HL-60 (cell line): Measurements from ENCODE around the gene TSC22D2.

Source experiments
- DNase-seq, 2 experiments: peaks; one replicate each; pipeline ENCODE4 v3.0.0-alpha.2; 2010 to 2020; ENCODE audit warnings: low read depth in 1 of 2, low spot score in 1 of 2
- H3K27ac ChIP-seq: fragments of 250-450 bp; sonication (Bioruptor Pico); replicated peaks from 2 replicates; pipeline ENCODE4 v1.5.1; 2020; ENCODE audit warnings: mild to moderate bottlenecking, moderate library complexity
- H3K27me3 ChIP-seq: fragments of 250-450 bp; sonication (Bioruptor Pico); 2 replicates; pipeline ENCODE4 v1.5.1; 2021; ENCODE audit warnings: mild to moderate bottlenecking, moderate library complexity; ENCODE audit not compliant: insufficient read depth, poor library complexity, severe bottlenecking
- H3K4me3 ChIP-seq: replicated peaks from 2 replicates; pipeline ENCODE4 v1.5.1; 2011; ENCODE audit warnings: mild to moderate bottlenecking, control low read depth, low read length; ENCODE audit not compliant: insufficient read depth
- GABPA ChIP-seq: IDR thresholded peaks from 2 replicates; pipeline ENCODE4 v1.6.1; 2012; ENCODE audit warnings: low read depth
- POLR2AphosphoS5 ChIP-seq: IDR thresholded peaks from 2 replicates; pipeline ENCODE4 v1.6.1; 2012; ENCODE audit warnings: low read depth
- SPI1 ChIP-seq: IDR thresholded peaks from 2 replicates; pipeline ENCODE4 v1.6.1; 2012; ENCODE audit warnings: low read depth, mild to moderate bottlenecking, borderline replicate concordance
- TF ChIP-seq, protein P1 (sequence below): IDR thresholded peaks from one replicate; pipeline ENCODE4 v1.5.1; 2011; ENCODE audit warnings: low read length, control low read depth, inconsistent platforms; ENCODE audit not compliant: insufficient read depth
- TF ChIP-seq, protein P2 (sequence below): IDR thresholded peaks from 2 replicates; pipeline ENCODE4 v1.6.1; 2012; ENCODE audit warnings: low read depth; ENCODE audit not compliant: insufficient replicate concordance

TSC22D2 gene

DNA sequence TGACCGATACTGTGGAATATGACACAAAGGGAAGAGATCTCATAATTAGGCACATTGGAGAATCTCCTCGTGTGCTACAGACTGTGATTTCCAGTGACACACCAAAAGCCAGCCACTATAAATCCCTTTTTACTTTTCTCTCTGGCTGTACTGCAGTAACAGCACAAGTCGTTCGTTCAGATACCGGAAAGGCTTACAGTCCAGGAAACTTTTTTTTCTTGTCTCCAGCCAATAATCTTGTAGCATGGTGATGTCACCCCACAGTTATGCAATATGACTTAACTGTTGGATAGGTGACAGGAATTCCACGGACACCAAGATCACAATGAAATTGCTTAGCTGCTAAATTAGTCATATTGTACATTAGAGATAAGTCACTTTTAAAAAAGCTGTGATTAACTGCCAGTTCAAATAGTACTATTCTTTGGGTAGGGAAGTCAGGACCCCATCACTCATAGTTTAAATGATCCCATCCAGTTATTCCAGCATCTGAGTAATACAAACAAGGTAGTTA, 36.3 kb upstream of the TSC22D2 start:
- Histone ChIP-seq H3K27me3 (no peaks in the 10 kb centered on the region), H3K4me3 (no peak overlapping the region), H3K27ac (no peak overlapping the region)
- no peak for DNase-seq
- TF ChIP-seq GABPA (no peak), POLR2AphosphoS5 (no peak), SPI1 (no peak)
- TF ChIP-seq, protein P1, sequence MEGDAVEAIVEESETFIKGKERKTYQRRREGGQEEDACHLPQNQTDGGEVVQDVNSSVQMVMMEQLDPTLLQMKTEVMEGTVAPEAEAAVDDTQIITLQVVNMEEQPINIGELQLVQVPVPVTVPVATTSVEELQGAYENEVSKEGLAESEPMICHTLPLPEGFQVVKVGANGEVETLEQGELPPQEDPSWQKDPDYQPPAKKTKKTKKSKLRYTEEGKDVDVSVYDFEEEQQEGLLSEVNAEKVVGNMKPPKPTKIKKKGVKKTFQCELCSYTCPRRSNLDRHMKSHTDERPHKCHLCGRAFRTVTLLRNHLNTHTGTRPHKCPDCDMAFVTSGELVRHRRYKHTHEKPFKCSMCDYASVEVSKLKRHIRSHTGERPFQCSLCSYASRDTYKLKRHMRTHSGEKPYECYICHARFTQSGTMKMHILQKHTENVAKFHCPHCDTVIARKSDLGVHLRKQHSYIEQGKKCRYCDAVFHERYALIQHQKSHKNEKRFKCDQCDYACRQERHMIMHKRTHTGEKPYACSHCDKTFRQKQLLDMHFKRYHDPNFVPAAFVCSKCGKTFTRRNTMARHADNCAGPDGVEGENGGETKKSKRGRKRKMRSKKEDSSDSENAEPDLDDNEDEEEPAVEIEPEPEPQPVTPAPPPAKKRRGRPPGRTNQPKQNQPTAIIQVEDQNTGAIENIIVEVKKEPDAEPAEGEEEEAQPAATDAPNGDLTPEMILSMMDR: no peak
- TF ChIP-seq, protein P2, sequence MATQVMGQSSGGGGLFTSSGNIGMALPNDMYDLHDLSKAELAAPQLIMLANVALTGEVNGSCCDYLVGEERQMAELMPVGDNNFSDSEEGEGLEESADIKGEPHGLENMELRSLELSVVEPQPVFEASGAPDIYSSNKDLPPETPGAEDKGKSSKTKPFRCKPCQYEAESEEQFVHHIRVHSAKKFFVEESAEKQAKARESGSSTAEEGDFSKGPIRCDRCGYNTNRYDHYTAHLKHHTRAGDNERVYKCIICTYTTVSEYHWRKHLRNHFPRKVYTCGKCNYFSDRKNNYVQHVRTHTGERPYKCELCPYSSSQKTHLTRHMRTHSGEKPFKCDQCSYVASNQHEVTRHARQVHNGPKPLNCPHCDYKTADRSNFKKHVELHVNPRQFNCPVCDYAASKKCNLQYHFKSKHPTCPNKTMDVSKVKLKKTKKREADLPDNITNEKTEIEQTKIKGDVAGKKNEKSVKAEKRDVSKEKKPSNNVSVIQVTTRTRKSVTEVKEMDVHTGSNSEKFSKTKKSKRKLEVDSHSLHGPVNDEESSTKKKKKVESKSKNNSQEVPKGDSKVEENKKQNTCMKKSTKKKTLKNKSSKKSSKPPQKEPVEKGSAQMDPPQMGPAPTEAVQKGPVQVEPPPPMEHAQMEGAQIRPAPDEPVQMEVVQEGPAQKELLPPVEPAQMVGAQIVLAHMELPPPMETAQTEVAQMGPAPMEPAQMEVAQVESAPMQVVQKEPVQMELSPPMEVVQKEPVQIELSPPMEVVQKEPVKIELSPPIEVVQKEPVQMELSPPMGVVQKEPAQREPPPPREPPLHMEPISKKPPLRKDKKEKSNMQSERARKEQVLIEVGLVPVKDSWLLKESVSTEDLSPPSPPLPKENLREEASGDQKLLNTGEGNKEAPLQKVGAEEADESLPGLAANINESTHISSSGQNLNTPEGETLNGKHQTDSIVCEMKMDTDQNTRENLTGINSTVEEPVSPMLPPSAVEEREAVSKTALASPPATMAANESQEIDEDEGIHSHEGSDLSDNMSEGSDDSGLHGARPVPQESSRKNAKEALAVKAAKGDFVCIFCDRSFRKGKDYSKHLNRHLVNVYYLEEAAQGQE: no peak

DNA sequence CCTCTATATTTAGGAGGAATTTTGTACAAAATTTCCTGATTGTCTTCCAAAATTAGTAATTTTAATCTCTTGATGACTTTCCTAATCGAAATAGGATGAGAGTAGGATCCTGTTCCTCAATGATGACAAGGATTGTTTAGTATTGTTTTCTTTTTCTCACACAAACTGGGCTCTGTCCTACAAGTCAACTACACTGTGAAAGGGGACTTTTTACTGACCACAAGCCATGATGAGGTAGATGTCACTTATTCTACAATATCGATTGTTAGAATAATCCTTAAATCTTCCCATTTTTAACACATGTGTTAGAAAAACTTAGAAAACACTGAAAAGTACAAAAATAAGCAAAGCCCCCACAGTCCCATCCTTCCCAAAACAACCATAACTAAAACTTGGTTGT, 35.8 kb upstream of the TSC22D2 start:
- no peaks in the 10 kb centered on the region for H3K27me3 ChIP-seq
- no peak for DNase-seq
- no peak overlapping the region for H3K4me3 ChIP-seq
- H3K27ac ChIP-seq: no peak overlapping the region
- TF ChIP-seq SPI1 (no peak), GABPA (no peak), POLR2AphosphoS5 (no peak)
- TF ChIP-seq, protein P2: no peak
- TF ChIP-seq, protein P1: no peak

DNA sequence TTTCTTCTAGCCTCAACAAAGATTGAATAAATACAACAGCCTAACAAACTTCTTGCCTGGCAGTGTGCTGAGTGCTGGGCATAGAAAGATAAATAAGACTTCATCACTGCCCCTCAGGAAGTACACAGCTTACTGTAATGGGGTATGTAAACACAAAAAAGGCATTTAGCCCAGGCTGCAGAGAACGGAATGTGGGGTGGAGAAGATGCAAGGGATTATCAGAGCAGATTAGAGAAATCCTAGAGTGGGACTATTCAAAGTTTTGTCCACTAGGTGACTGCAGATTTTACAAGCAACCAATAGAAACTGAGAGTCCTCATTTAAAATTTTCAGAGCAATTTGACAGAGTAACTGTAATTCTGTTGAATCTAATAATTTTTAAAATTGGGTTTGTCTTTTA, 35.4 kb upstream of the TSC22D2 start:
- H3K4me3 ChIP-seq: no peak overlapping the region
- TF ChIP-seq SPI1 (no peak), POLR2AphosphoS5 (no peak), GABPA (no peak)
- TF ChIP-seq, protein P1: no peak
- TF ChIP-seq, protein P2: no peak
- no peaks in the 10 kb centered on the region for H3K27me3 ChIP-seq
- H3K27ac ChIP-seq: no peak overlapping the region
- DNase-seq: no peak
